Testis (tissue), 2 donors: ENCODE measurements around the gene KCNQ1.

ENCODE experiments used
- POLR2A ChIP-seq: fragments of 450-650 bp; IDR thresholded peaks from one replicate; pipeline ENCODE4 v1.6.1; 2017; ENCODE audit warnings: antibody characterized with exemption, mild to moderate bottlenecking, moderate library complexity
- TF ChIP-seq, protein P1 (sequence below), 3 experiments: fragments of 450-650 bp in 2 of 3; fragments of 200-600 bp in 1 of 3; sonication (generic) in 1 of 3; IDR thresholded peaks; one replicate each; pipeline ENCODE4 v1.5.1; 2016 to 2019; ENCODE audit warnings: antibody characterized with exemption in 3 of 3, mild to moderate bottlenecking in 2 of 3, moderate library complexity in 1 of 3

DNA sequence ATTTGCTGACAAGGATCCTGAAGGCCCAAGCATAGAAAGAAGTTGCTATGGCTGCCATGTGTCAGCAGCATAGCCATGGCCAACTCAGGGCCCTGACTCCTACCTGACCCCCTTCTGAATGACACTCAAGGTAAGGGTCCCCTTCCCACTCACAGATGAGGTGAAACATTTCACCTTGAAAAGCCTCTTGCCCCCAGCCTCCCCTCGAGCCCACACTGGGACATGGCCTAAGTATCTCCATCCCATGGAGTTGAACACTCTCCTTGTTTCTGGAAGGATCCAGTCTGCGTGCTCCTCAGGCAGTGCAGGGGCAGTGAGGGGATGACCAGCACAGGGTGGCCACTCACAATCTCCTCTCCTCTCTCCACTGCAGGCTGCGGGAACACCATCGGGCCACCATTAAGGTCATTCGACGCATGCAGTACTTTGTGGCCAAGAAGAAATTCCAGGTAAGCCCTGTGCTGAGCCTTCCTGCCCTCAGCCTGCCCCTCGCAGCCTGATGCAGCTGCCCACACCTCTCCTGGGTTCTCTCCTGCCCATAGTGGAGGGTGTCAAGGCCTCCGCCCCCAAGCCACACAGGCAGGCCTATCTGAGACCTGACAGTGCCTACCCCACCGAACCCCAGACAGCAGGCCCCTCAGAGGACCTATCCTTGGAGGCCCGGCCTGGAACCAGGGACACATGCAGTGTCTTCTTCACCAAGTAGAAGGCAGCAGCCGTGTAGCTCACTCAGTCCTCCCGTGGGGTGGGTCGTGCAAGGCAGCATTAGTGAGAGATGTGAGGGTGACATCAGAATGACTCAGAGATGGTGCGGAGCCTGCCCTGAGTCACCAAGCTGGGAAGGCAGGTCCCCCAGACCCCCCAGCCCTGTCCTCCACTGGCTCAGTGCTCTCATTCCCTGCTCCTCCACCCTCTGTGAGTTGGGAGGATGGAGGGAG lies 323.9 kb downstream of the KCNQ1 start:
- TF ChIP-seq, protein P1, sequence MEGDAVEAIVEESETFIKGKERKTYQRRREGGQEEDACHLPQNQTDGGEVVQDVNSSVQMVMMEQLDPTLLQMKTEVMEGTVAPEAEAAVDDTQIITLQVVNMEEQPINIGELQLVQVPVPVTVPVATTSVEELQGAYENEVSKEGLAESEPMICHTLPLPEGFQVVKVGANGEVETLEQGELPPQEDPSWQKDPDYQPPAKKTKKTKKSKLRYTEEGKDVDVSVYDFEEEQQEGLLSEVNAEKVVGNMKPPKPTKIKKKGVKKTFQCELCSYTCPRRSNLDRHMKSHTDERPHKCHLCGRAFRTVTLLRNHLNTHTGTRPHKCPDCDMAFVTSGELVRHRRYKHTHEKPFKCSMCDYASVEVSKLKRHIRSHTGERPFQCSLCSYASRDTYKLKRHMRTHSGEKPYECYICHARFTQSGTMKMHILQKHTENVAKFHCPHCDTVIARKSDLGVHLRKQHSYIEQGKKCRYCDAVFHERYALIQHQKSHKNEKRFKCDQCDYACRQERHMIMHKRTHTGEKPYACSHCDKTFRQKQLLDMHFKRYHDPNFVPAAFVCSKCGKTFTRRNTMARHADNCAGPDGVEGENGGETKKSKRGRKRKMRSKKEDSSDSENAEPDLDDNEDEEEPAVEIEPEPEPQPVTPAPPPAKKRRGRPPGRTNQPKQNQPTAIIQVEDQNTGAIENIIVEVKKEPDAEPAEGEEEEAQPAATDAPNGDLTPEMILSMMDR (IDR thresholded peaks at IDR 0.05), result no peak
- TF ChIP-seq POLR2A, result no peak
